Measurements from ENCODE around the gene CFAP157. TPM values are rescaled to one million over a fixed set of nuclear protein-coding genes. Genes with fewer than 3 reads are reported as not detected.

CFAP157 gene
- total and polyA plus RNA-seq, 2 donors (not counting 1 experiment from before 2014, with no cell fraction given), result under 0.01 TPM; not detected in 1

GRCh38 chr9:127667127-127667844 is 39.5 kb upstream of the CFAP157 start:
- H3K4me3 ChIP-seq (replicated peaks in 1 of 4; ENCODE audit: control extremely low read depth in 1 of 4, insufficient read depth in 1 of 4, low read depth in 3 of 4, low read length in 4 of 4), result no peak overlapping the region
- H3K27me3 ChIP-seq (ENCODE audit: control insufficient read depth, insufficient read depth, low read length), result no peaks in the 10 kb centered on the region
- no peaks in the 10 kb centered on the region for H3K9me3 ChIP-seq (ENCODE audit: control insufficient read depth, insufficient read depth, low read depth, low read length)
- H3K9ac ChIP-seq (ENCODE audit: insufficient read depth, low read length), result no peak overlapping the region
- no peaks in the 10 kb centered on the region for H4K20me1 ChIP-seq (ENCODE audit: control insufficient read depth, extremely low read depth, insufficient read depth, low read length)
- peaks cover 2% of the 10 kb centered on the region for H3K4me1 ChIP-seq (ENCODE audit: control insufficient read depth, extremely low read depth, insufficient read depth, low read length)
- TF ChIP-seq CTCF (conservative IDR thresholded peaks at IDR 0.05 in 1 of 2, IDR thresholded peaks at IDR 0.05 in 1 of 2; ENCODE audit: low read depth in 1 of 2, low read length in 2 of 2) (no peak), EZH2 (IDR thresholded peaks at IDR 0.05; ENCODE audit: low read length, missing control alignments) (no peak)
- H3K27ac ChIP-seq (ENCODE audit: insufficient read depth, low read length), result no peak overlapping the region
- H3K36me3 ChIP-seq (ENCODE audit: control insufficient read depth, insufficient read depth, low read length), result peaks cover 18% of the 10 kb centered on the region
- H3K79me2 ChIP-seq (ENCODE audit: control insufficient read depth, insufficient read depth, low read length), result no peaks in the 10 kb centered on the region
- peak in 1 of 2 donors; percentile 38 for DNase-seq (ENCODE audit: low read depth in 2 of 2)
- no peak overlapping the region for H3K4me2 ChIP-seq (ENCODE audit: extremely low read depth, insufficient read depth, low read length)
- no peak overlapping the region for H2AFZ ChIP-seq (ENCODE audit: low read length)

GRCh38 chr9:127667906-127668305 is 38.9 kb upstream of the CFAP157 start:
- Histone ChIP-seq H3K9ac (ENCODE audit: insufficient read depth, low read length) (no peak overlapping the region), H3K27ac (ENCODE audit: insufficient read depth, low read length) (no peak overlapping the region), H3K4me2 (ENCODE audit: extremely low read depth, insufficient read depth, low read length) (no peak overlapping the region), H3K27me3 (ENCODE audit: control insufficient read depth, insufficient read depth, low read length) (no peaks in the 10 kb centered on the region), H4K20me1 (ENCODE audit: control insufficient read depth, extremely low read depth, insufficient read depth, low read length) (no peaks in the 10 kb centered on the region), H3K79me2 (ENCODE audit: control insufficient read depth, insufficient read depth, low read length) (no peaks in the 10 kb centered on the region), H3K36me3 (ENCODE audit: control insufficient read depth, insufficient read depth, low read length) (peaks cover 21% of the 10 kb centered on the region), H3K4me3 (replicated peaks in 1 of 4; ENCODE audit: control extremely low read depth in 1 of 4, insufficient read depth in 1 of 4, low read depth in 3 of 4, low read length in 4 of 4) (no peak overlapping the region), H3K9me3 (ENCODE audit: control insufficient read depth, insufficient read depth, low read depth, low read length) (no peaks in the 10 kb centered on the region), H2AFZ (ENCODE audit: low read length) (no peak overlapping the region), H3K4me1 (ENCODE audit: control insufficient read depth, extremely low read depth, insufficient read depth, low read length) (peaks cover 2% of the 10 kb centered on the region)
- TF ChIP-seq CTCF (conservative IDR thresholded peaks at IDR 0.05 in 1 of 2, IDR thresholded peaks at IDR 0.05 in 1 of 2; ENCODE audit: low read depth in 1 of 2, low read length in 2 of 2) (no peak), EZH2 (IDR thresholded peaks at IDR 0.05; ENCODE audit: low read length, missing control alignments) (no peak)
- DNase-seq (ENCODE audit: low read depth in 2 of 2), result no peak

- H3K9ac ChIP-seq (ENCODE audit: insufficient read depth, low read length), result no peak overlapping the region
- H3K79me2 ChIP-seq (ENCODE audit: control insufficient read depth, insufficient read depth, low read length), result no peaks in the 10 kb centered on the region
- H3K9me3 ChIP-seq (ENCODE audit: control insufficient read depth, insufficient read depth, low read depth, low read length), result no peaks in the 10 kb centered on the region
- no peaks in the 10 kb centered on the region for H3K27me3 ChIP-seq (ENCODE audit: control insufficient read depth, insufficient read depth, low read length)
- no peak overlapping the region for H3K4me3 ChIP-seq (replicated peaks in 1 of 4; ENCODE audit: control extremely low read depth in 1 of 4, insufficient read depth in 1 of 4, low read depth in 3 of 4, low read length in 4 of 4)
- H3K4me2 ChIP-seq (ENCODE audit: extremely low read depth, insufficient read depth, low read length), result no peak overlapping the region
- no peaks in the 10 kb centered on the region for H3K4me1 ChIP-seq (ENCODE audit: control insufficient read depth, extremely low read depth, insufficient read depth, low read length)
- TF ChIP-seq EZH2 (IDR thresholded peaks at IDR 0.05; ENCODE audit: low read length, missing control alignments) (no peak), CTCF (conservative IDR thresholded peaks at IDR 0.05 in 1 of 2, IDR thresholded peaks at IDR 0.05 in 1 of 2; ENCODE audit: low read depth in 1 of 2, low read length in 2 of 2) (no peak)
- H2AFZ ChIP-seq (ENCODE audit: low read length), result no peak overlapping the region
- H3K27ac ChIP-seq (ENCODE audit: insufficient read depth, low read length), result no peak overlapping the region
- DNase-seq (ENCODE audit: low read depth in 2 of 2), result no peak
- peaks cover 14% of the 10 kb centered on the region for H3K36me3 ChIP-seq (ENCODE audit: control insufficient read depth, insufficient read depth, low read length)
- H4K20me1 ChIP-seq (ENCODE audit: control insufficient read depth, extremely low read depth, insufficient read depth, low read length), result no peaks in the 10 kb centered on the region
Observed at GRCh38 chr9:127673234-127673633, 33.6 kb upstream of the CFAP157 start.

Data from fibroblast of lung (primary cell).